GM12878 (cell line): ENCODE data around the gene NDUFA7. TPM values are rescaled to one million over a fixed set of nuclear protein-coding genes. Genes with fewer than 3 reads are reported as not detected.

Experiments
- BCLAF1 ChIP-seq: fragments of 450-650 bp; IDR thresholded peaks from 2 replicates; pipeline ENCODE4 v1.6.1; 2017; ENCODE audit warnings: antibody characterized with exemption, mild to moderate bottlenecking, moderate library complexity
- CEBPZ ChIP-seq: fragments of 150-350 bp; IDR thresholded peaks from 2 replicates; pipeline ENCODE4 v1.6.1; 2016; ENCODE audit warnings: low read depth, low read length
- DPF2 ChIP-seq: fragments of 450-650 bp; IDR thresholded peaks from 2 replicates; pipeline ENCODE4 v1.6.1; 2017; ENCODE audit warnings: mild to moderate bottlenecking
- ETV6 ChIP-seq, 2 experiments: fragments of 450-650 bp in 1 of 2; IDR thresholded peaks in 1 of 2; conservative IDR thresholded peaks in 1 of 2; 2 replicates each; pipeline ENCODE4 v1.6.1; 2014; ENCODE audit warnings: antibody characterized with exemption in 1 of 2, borderline replicate concordance in 1 of 2, low read depth in 1 of 2, mild to moderate bottlenecking in 1 of 2, moderate library complexity in 1 of 2
- FOS ChIP-seq: IDR thresholded peaks from 3 replicates; pipeline ENCODE4 v1.6.1; 2011; ENCODE audit warnings: borderline replicate concordance; ENCODE audit not compliant: insufficient read length; ENCODE audit errors: extremely low read depth
- FOXM1 ChIP-seq: IDR thresholded peaks from 2 replicates; pipeline ENCODE4 v1.6.1; 2012; ENCODE audit warnings: low read depth, mild to moderate bottlenecking, inconsistent platforms, low read length, moderate library complexity
- GATAD2B ChIP-seq: fragments of 450-650 bp; conservative IDR thresholded peaks from 2 replicates; pipeline ENCODE4 v1.6.1; 2017; ENCODE audit warnings: low read depth, mild to moderate bottlenecking, moderate library complexity
- HDAC6 ChIP-seq: fragments of 200-600 bp; sonication (generic); IDR thresholded peaks from one replicate; pipeline ENCODE4 v1.8.0; 2017; ENCODE audit warnings: antibody characterized with exemption; ENCODE audit not compliant: unreplicated experiment
- MYB ChIP-seq: fragments of 150-350 bp; IDR thresholded peaks from 2 replicates; pipeline ENCODE4 v1.6.1; 2014; ENCODE audit warnings: mild to moderate bottlenecking, low read depth, low read length, borderline replicate concordance
- NFYA ChIP-seq: IDR thresholded peaks from 2 replicates; pipeline ENCODE4 v1.6.1; 2011; ENCODE audit warnings: low read depth, mild to moderate bottlenecking, low read length, improper control_type of control experiment, borderline replicate concordance
- NKRF ChIP-seq: fragments of 450-650 bp; conservative IDR thresholded peaks from 2 replicates; pipeline ENCODE4 v1.6.1; 2017; ENCODE audit warnings: mild to moderate bottlenecking, moderate library complexity
- NR2F1 ChIP-seq: fragments of 450-650 bp; conservative IDR thresholded peaks from 2 replicates; pipeline ENCODE4 v1.6.1; 2017; ENCODE audit warnings: mild to moderate bottlenecking
- PRDM15 ChIP-seq: fragments of 450-650 bp; formaldehyde crosslinking; IDR thresholded peaks from 2 replicates; pipeline ENCODE4 v1.4.0; 2020; ENCODE audit warnings: mild to moderate bottlenecking, moderate library complexity
- SREBF1 ChIP-seq: IDR thresholded peaks from 2 replicates; pipeline ENCODE4 v1.6.1; 2012; ENCODE audit warnings: mild to moderate bottlenecking, low read length
- ZNF217 ChIP-seq: fragments of 450-650 bp; IDR thresholded peaks from 2 replicates; pipeline ENCODE4 v1.6.1; 2017; ENCODE audit warnings: antibody characterized with exemption, mild to moderate bottlenecking
- polyA plus RNA-seq, 11 experiments: library from polyadenylated mRNA; depleted of rRNA in 4 of 11; unstranded in 6 of 11; stranded (reverse) in 5 of 11; fragments of >200 nt; fragmentation: Nextera tagmentation in 4 of 11; fragmentation: Illumina TruSeq in 1 of 11; extraction: Ambion mirVana in 4 of 11; extraction: Trizol in 1 of 11; gene quantifications; 1 replicate in 1 of 11; 2 replicates in 10 of 11; pipeline versions ENCODE4 v1.2.1 to v1.2.3, GENCODE V29; 2011 to 2016; ENCODE audit warnings: inconsistent platforms in 2 of 11, missing spikeins in 2 of 11, low read depth in 1 of 11
- total RNA-seq, 4 experiments: library from RNA; depleted of rRNA in 3 of 4; stranded (reverse); fragments of >200 nt in 3 of 4; fragmentation: Illumina TruSeq in 1 of 4; extraction: Trizol in 1 of 4; gene quantifications; 2 replicates each; pipeline versions ENCODE4 v1.2.1 to v1.2.3, GENCODE V29; 2013 to 2021

NDUFA7 gene
- total and polyA plus RNA-seq, 10 of the 15 experiments (the other 5 are each of a cell fraction or from before 2014, with no cell fraction given): 79.0 to 360 (median 174) TPM

GRCh38 chr19:8307965-8308866 is 13.0 kb downstream of the NDUFA7 start, which contains the start of gene CD320 (continued):
- TF ChIP-seq BCLAF1: no peak
- no peak for TF ChIP-seq MYB
- peak; percentile 89; the same call in 1 of the 2 replicates for TF ChIP-seq DPF2
- TF ChIP-seq NKRF: peak; percentile 90
- peak; percentile 76 for TF ChIP-seq NR2F1
- no peak for TF ChIP-seq FOS
- no peak for TF ChIP-seq NFYA
- no peak for TF ChIP-seq FOXM1
- TF ChIP-seq SREBF1: no peak
- no peak for TF ChIP-seq ZNF217
- TF ChIP-seq PRDM15 (CRISPR knock-in tag): no peak
- peak; percentile 52 for TF ChIP-seq GATAD2B
- TF ChIP-seq ETV6 (conservative IDR thresholded peaks at IDR 0.05 in 1 of 2, IDR thresholded peaks at IDR 0.05 in 1 of 2; ENCODE audit: borderline replicate concordance in 1 of 2, low read depth in 1 of 2): no peak
- no peak for TF ChIP-seq HDAC6
- TF ChIP-seq CEBPZ: no peak
